Spleen (tissue), 11 donors: ENCODE data around the gene PRKCH. TPM values are rescaled to one million over a fixed set of nuclear protein-coding genes. Genes with fewer than 3 reads are reported as not detected.

Experiments
- DNase-seq: peaks from one replicate; pipeline ENCODE4 v3.0.0-alpha.2; 2020
- H3K27ac ChIP-seq, 8 donors: fragments of 200-600 bp; sonication (generic) in 7 of 8; 1 replicate in 4 of 8; 2 replicates in 4 of 8; pipeline versions ENCODE4 v1.5.0 to v1.8.0; 2016 to 2021; ENCODE audit warnings: inconsistent platforms in 4 of 8, mild to moderate bottlenecking in 4 of 8, moderate library complexity in 1 of 8
- H3K27me3 ChIP-seq, 7 donors: fragments of 200-600 bp; sonication (generic) in 6 of 7; replicated peaks in 1 of 7; 1 replicate in 4 of 7; 2 replicates in 3 of 7; pipeline versions ENCODE4 v1.5.0 to v1.8.0; 2016 to 2021; ENCODE audit warnings: inconsistent platforms in 3 of 7, mild to moderate bottlenecking in 1 of 7
- H3K36me3 ChIP-seq, 6 donors: fragments of 200-600 bp; sonication (generic) in 5 of 6; 1 replicate in 4 of 6; 2 replicates in 2 of 6; pipeline versions ENCODE4 v1.5.0 to v1.8.0; 2016 to 2021; ENCODE audit warnings: inconsistent platforms in 2 of 6
- H3K4me1 ChIP-seq, 6 donors: fragments of 200-600 bp; sonication (generic) in 5 of 6; 1 replicate in 3 of 6; 2 replicates in 3 of 6; pipeline versions ENCODE4 v1.5.0 to v1.8.0; 2016 to 2021; ENCODE audit warnings: inconsistent platforms in 3 of 6
- H3K4me3 ChIP-seq, 8 donors: fragments of 200-600 bp; sonication (generic) in 7 of 8; 1 replicate in 4 of 8; 2 replicates in 4 of 8; pipeline versions ENCODE4 v1.5.0 to v1.8.0; 2016 to 2021; ENCODE audit warnings: inconsistent platforms in 4 of 8, mild to moderate bottlenecking in 4 of 8, moderate library complexity in 2 of 8
- H3K9me3 ChIP-seq, 8 donors: fragments of 200-600 bp; sonication (generic) in 7 of 8; 1 replicate in 4 of 8; 2 replicates in 4 of 8; pipeline versions ENCODE4 v1.5.0 to v1.8.0; 2016 to 2021; ENCODE audit warnings: inconsistent platforms in 4 of 8
- CTCF ChIP-seq, 11 experiments: fragments of 200-600 bp in 7 of 11; fragments of 450-650 bp in 4 of 11; sonication (generic) in 4 of 11; IDR thresholded peaks in 8 of 11; conservative IDR thresholded peaks in 3 of 11; 1 replicate in 7 of 11; 2 replicates in 4 of 11; pipeline versions ENCODE4 v1.4.0 to v1.8.0; 2016 to 2021; ENCODE audit warnings: antibody characterized with exemption in 11 of 11, inconsistent platforms in 4 of 11, mild to moderate bottlenecking in 1 of 11
- POLR2A ChIP-seq, 3 donors: fragments of 450-650 bp; IDR thresholded peaks; one replicate each; pipeline ENCODE4 v1.5.1; 2017; ENCODE audit warnings: antibody characterized with exemption in 3 of 3, mild to moderate bottlenecking in 1 of 3
- POLR2AphosphoS5 ChIP-seq, 3 donors: sonication (generic); formaldehyde crosslinking; IDR thresholded peaks; one replicate each; pipeline ENCODE4 v1.5.1; 2017; ENCODE audit warnings: antibody characterized with exemption in 3 of 3
- WGBS, 5 donors: extraction: QIAGEN DNeasy Blood & Tissue Kit in 3 of 5; methylation state at CpG; one replicate each; pipeline versions ENCODE4 v1.1.5 to v1.1.7; 2013 to 2018; 5-methylcytosine and 5-hydroxymethylcytosine counted together
- intact Hi-C: fragments of 100-400 bp; cut with DNase I; formaldehyde crosslinking; loops from one replicate; pipeline ENCODE4 v1.15.0; 2023; ENCODE audit warnings: low total_unique reads
- polyA plus RNA-seq, 3 donors: library from polyadenylated mRNA; stranded (reverse); fragments of 200-250 nt; gene quantifications; one replicate each; pipeline ENCODE4 v1.2.1, GENCODE V29; 2013
- total RNA-seq, 7 donors: library from RNA; depleted of rRNA in 3 of 7; stranded (reverse); fragments of >200 nt in 3 of 7; fragmentation: NEBNext Ultra II Directional in 4 of 7; extraction: Animal tissue kit (Norgen Biotek cat#: 25700) in 4 of 7; gene quantifications; one replicate each; pipeline versions ENCODE4 v1.1.0 to v1.2.1, GENCODE V29; 2016 to 2021
- donor health status: healthy with polysubstance abuse.
- donor health status: DM: no; HTN: no; CAD: no; lungs with moderate emphysema.
- donor health status: DM: no; HTN: no; CAD: no.
- donor health status: Bipolar disorder and iron deficiency.
- donor health status: healthy.
- donor health status: DM: no; HTN: no; CAD: no.
- donor health status: DM: yes; HTN: yes; CAD: no.

PRKCH gene
- total and polyA plus RNA-seq, 10 donors, result 10.0 to 184 (median 105) TPM

- no peak overlapping the region for H3K4me3 ChIP-seq
- H3K27ac ChIP-seq, result peak overlapping the region in 2 of 8 donors; percentile 13 to 49
- WGBS, 5 donors, result 44 to 67% (median 57%) methylated on average over 2 of the region's 2 CpGs
- no peaks in the 10 kb centered on the region for H3K9me3 ChIP-seq
- intact Hi-C loops, result no loop called here
- H3K4me1 ChIP-seq, result peaks cover 6 to 44% (median 32%) of the 10 kb centered on the region in 6 donors
- TF ChIP-seq CTCF (IDR thresholded peaks at IDR 0.05 in 8 of 11, conservative IDR thresholded peaks at IDR 0.05 in 3 of 11) (no peak), POLR2AphosphoS5 (IDR thresholded peaks at IDR 0.05) (no peak), POLR2A (IDR thresholded peaks at IDR 0.05) (no peak)
- H3K27me3 ChIP-seq, result no peaks in the 10 kb centered on the region
- H3K36me3 ChIP-seq, result peaks cover 0 to 69% (median 24%) of the 10 kb centered on the region in 6 donors
- DNase-seq, result no peak
Observed at GRCh38 chr14:61549425-61549824, 228.0 kb downstream of the PRKCH start.

- intact Hi-C loops, result no loop called here
- Histone ChIP-seq H3K27me3 (no peaks in the 10 kb centered on the region), H3K9me3 (no peaks in the 10 kb centered on the region), H3K27ac (peak overlapping the region in 5 of 8 donors; percentile 6 to 91 (median 84)), H3K4me1 (peaks cover 6 to 47% (median 30%) of the 10 kb centered on the region in 6 donors), H3K4me3 (no peak overlapping the region), H3K36me3 (peaks cover 0 to 58% (median 24%) of the 10 kb centered on the region in 6 donors)
- WGBS, 5 donors, result 84 to 91% (median 89%) methylated on average over 3 of the region's 3 CpGs
- no peak for TF ChIP-seq POLR2A (IDR thresholded peaks at IDR 0.05)
- TF ChIP-seq CTCF (IDR thresholded peaks at IDR 0.05 in 8 of 11, conservative IDR thresholded peaks at IDR 0.05 in 3 of 11), result no peak
- no peak for TF ChIP-seq POLR2AphosphoS5 (IDR thresholded peaks at IDR 0.05)
- DNase-seq, result no peak
Observed at GRCh38 chr14:61551384-61551783, 230.0 kb downstream of the PRKCH start.

- 82 to 89% (median 83%) methylated on average over 4 of the region's 4 CpGs for WGBS, 5 donors
- peak in 2 of 3 donors; percentile 6 to 15 for TF ChIP-seq POLR2AphosphoS5 (IDR thresholded peaks at IDR 0.05)
- TF ChIP-seq CTCF (IDR thresholded peaks at IDR 0.05 in 8 of 11, conservative IDR thresholded peaks at IDR 0.05 in 3 of 11), result no peak
- no peak for TF ChIP-seq POLR2A (IDR thresholded peaks at IDR 0.05)
- no peaks in the 10 kb centered on the region for H3K9me3 ChIP-seq
- peak overlapping the region; percentile 24 to 91 (median 82) for H3K27ac ChIP-seq
- H3K27me3 ChIP-seq, result no peaks in the 10 kb centered on the region
- H3K4me1 ChIP-seq, result peaks cover 6 to 47% (median 30%) of the 10 kb centered on the region in 6 donors
- H3K4me3 ChIP-seq, result peak overlapping the region in 1 of 8 donors; percentile 52
- H3K36me3 ChIP-seq, result peaks cover 0 to 52% (median 24%) of the 10 kb centered on the region in 6 donors
- DNase-seq, result peak; percentile 67
- intact Hi-C loops, result no loop called here
Observed at GRCh38 chr14:61552241-61552640, 230.9 kb downstream of the PRKCH start.

- H3K4me1 ChIP-seq, result peaks cover 6 to 47% (median 30%) of the 10 kb centered on the region in 6 donors
- intact Hi-C loops, result no loop called here
- no peak for TF ChIP-seq POLR2A (IDR thresholded peaks at IDR 0.05)
- no peak for TF ChIP-seq POLR2AphosphoS5 (IDR thresholded peaks at IDR 0.05)
- TF ChIP-seq CTCF (IDR thresholded peaks at IDR 0.05 in 8 of 11, conservative IDR thresholded peaks at IDR 0.05 in 3 of 11), result no peak
- H3K27me3 ChIP-seq, result no peaks in the 10 kb centered on the region
- H3K9me3 ChIP-seq, result no peaks in the 10 kb centered on the region
- DNase-seq, result no peak
- peak overlapping the region in 7 of 8 donors; percentile 69 to 91 (median 84) for H3K27ac ChIP-seq
- WGBS, 5 donors, result 76 to 89% (median 81%) methylated on average over 11 of the region's 11 CpGs
- H3K36me3 ChIP-seq, result peaks cover 0 to 34% (median 12%) of the 10 kb centered on the region in 6 donors
- H3K4me3 ChIP-seq, result peak overlapping the region in 1 of 8 donors; percentile 52
Observed at GRCh38 chr14:61553730-61554641, 232.6 kb downstream of the PRKCH start.
